ENCODE data around the gene CUEDC1.

CUEDC1 gene

GRCh38 chr17:57914273-57915142 lies 40.7 kb downstream of the CUEDC1 start:
- DNase-seq: no peak

- no peak for DNase-seq
These were observed 41.5 kb downstream of the CUEDC1 start for GRCh38 chr17:57913575-57914272.

GRCh38 chr17:57911834-57912673 lies 43.2 kb downstream of the CUEDC1 start:
- DNase-seq: no peak

GRCh38 chr17:57910462-57911420 lies 44.5 kb downstream of the CUEDC1 start:
- DNase-seq: no peak

- DNase-seq: no peak
These were observed 45.7 kb downstream of the CUEDC1 start for GRCh38 chr17:57909551-57909950.

GRCh38 chr17:57908278-57908677 lies 46.9 kb downstream of the CUEDC1 start:
- DNase-seq: no peak

GRCh38 chr17:57906910-57907309 lies 48.3 kb downstream of the CUEDC1 start:
- no peak for DNase-seq

GRCh38 chr17:57905875-57906455 lies 49.2 kb downstream of the CUEDC1 start:
- DNase-seq: peak in 1 of 2 experiments; percentile 7

GRCh38 chr17:57903961-57904360 lies 51.3 kb downstream of the CUEDC1 start:
- DNase-seq: no peak

GRCh38 chr17:57902800-57903759 lies 52.1 kb downstream of the CUEDC1 start:
- peak; percentile 98 to 99 for DNase-seq

GRCh38 chr17:57902117-57902799 lies 53.0 kb downstream of the CUEDC1 start:
- no peak for DNase-seq

GRCh38 chr17:57900991-57901743 lies 54.0 kb downstream of the CUEDC1 start:
- no peak for DNase-seq

GRCh38 chr17:57899822-57900221 lies 55.4 kb downstream of the CUEDC1 start:
- DNase-seq: peak; percentile 61 to 77

GRCh38 chr17:57899391-57899790 lies 55.8 kb downstream of the CUEDC1 start:
- no peak for DNase-seq

GRCh38 chr17:57898487-57899311 lies 56.5 kb downstream of the CUEDC1 start:
- no peak for DNase-seq

GRCh38 chr17:57895382-57896060 lies 59.7 kb downstream of the CUEDC1 start:
- DNase-seq: no peak

GRCh38 chr17:57894848-57895247 lies 60.4 kb downstream of the CUEDC1 start:
- DNase-seq: no peak
